ENCODE measurements around the gene LGALS7.
"Not testable (repeated sequence)": the region's sequence is repeated elsewhere in the genome, so short reads cannot be mapped to it uniquely, and the experiment has no call there.

Gene LGALS7

GRCh38 chr19:38800577-38801347, 27.4 kb upstream of the LGALS7 start:
- DNase-seq (ENCODE audit: low read depth, low spot score) = no peak

GRCh38 chr19:38799104-38799503, 25.8 kb upstream of the LGALS7 start:
- no peak for DNase-seq (ENCODE audit: low read depth, low spot score)

- DNase-seq (ENCODE audit: low read depth, low spot score) = not testable (repeated sequence)
These were observed 24.5 kb upstream of the LGALS7 start for GRCh38 chr19:38797781-38798180.

GRCh38 chr19:38796154-38796553, 22.8 kb upstream of the LGALS7 start:
- DNase-seq (ENCODE audit: low read depth, low spot score) = no peak

- no peak for DNase-seq (ENCODE audit: low read depth, low spot score)
These were observed 22.2 kb upstream of the LGALS7 start for GRCh38 chr19:38795549-38795948.

- no peak for DNase-seq (ENCODE audit: low read depth, low spot score)
These were observed 20.4 kb upstream of the LGALS7 start for GRCh38 chr19:38793671-38794070.

- DNase-seq (ENCODE audit: low read depth, low spot score) = no peak
These were observed 19.9 kb upstream of the LGALS7 start for GRCh38 chr19:38793177-38793576.

GRCh38 chr19:38792250-38793111, 19.2 kb upstream of the LGALS7 start:
- DNase-seq (ENCODE audit: low read depth, low spot score) = no peak

- DNase-seq (ENCODE audit: low read depth, low spot score) = not testable (repeated sequence)
These were observed 18.2 kb upstream of the LGALS7 start for GRCh38 chr19:38791451-38792064.

GRCh38 chr19:38790507-38791403, 17.4 kb upstream of the LGALS7 start:
- not testable (repeated sequence) for DNase-seq (ENCODE audit: low read depth, low spot score)

- DNase-seq (ENCODE audit: low read depth, low spot score) = no peak
These were observed 15.3 kb upstream of the LGALS7 start, which contains the start of gene LGALS7B for GRCh38 chr19:38788478-38789243. LGALS7B (plus strand) TSS chr19:38789200; CDS start chr19:38789227, 27 bp downstream.

GRCh38 chr19:38786572-38787265, 13.4 kb upstream of the LGALS7 start:
- DNase-seq (ENCODE audit: low read depth, low spot score) = no peak

- DNase-seq (ENCODE audit: low read depth, low spot score) = not testable (repeated sequence)
These were observed 12.7 kb upstream of the LGALS7 start for GRCh38 chr19:38786061-38786460.

GRCh38 chr19:38785187-38785699, 11.9 kb upstream of the LGALS7 start:
- DNase-seq (ENCODE audit: low read depth, low spot score) = no peak

- DNase-seq (ENCODE audit: low read depth, low spot score) = no peak
These were observed 10.9 kb upstream of the LGALS7 start for GRCh38 chr19:38784224-38784623.

GRCh38 chr19:38782212-38782611, 8.9 kb upstream of the LGALS7 start:
- not testable (repeated sequence) for DNase-seq (ENCODE audit: low read depth, low spot score)

- DNase-seq (ENCODE audit: low read depth, low spot score) = no peak
These were observed 7.7 kb upstream of the LGALS7 start for GRCh38 chr19:38781058-38781457.

- DNase-seq (ENCODE audit: low read depth, low spot score) = no peak
These were observed 7.1 kb upstream of the LGALS7 start for GRCh38 chr19:38780443-38780842.

GRCh38 chr19:38778733-38779132, 5.4 kb upstream of the LGALS7 start:
- DNase-seq (ENCODE audit: low read depth, low spot score) = no peak

All from smooth muscle cell of the brain vasculature (primary cell).